H1 (cell line): Measurements from ENCODE around the gene ZNF555.

Experiments
- BRCA1 ChIP-seq: IDR thresholded peaks from 2 replicates; pipeline ENCODE4 v1.6.1; 2012; ENCODE audit warnings: low read depth, low read length, improper control_type of control experiment
- EP300 ChIP-seq, 2 experiments: IDR thresholded peaks; 1 replicate in 1 of 2; 2 replicates in 1 of 2; pipeline ENCODE4 v1.6.1; 2011 to 2012; ENCODE audit warnings: low read depth in 2 of 2, low read length in 2 of 2, mild to moderate bottlenecking in 2 of 2, borderline replicate concordance in 1 of 2, inconsistent platforms in 1 of 2, moderate library complexity in 1 of 2
- NRF1 ChIP-seq: IDR thresholded peaks from 2 replicates; pipeline ENCODE4 v1.6.1; 2011; ENCODE audit warnings: mild to moderate bottlenecking, low read depth, low read length, improper control_type of control experiment
- POLR2A ChIP-seq, 2 experiments: IDR thresholded peaks; 1 replicate in 1 of 2; 2 replicates in 1 of 2; pipeline ENCODE4 v1.6.1; 2011; ENCODE audit warnings: low read depth in 2 of 2, low read length in 2 of 2, mild to moderate bottlenecking in 2 of 2; ENCODE audit errors: control extremely low read depth in 1 of 2
- RFX5 ChIP-seq: IDR thresholded peaks from 2 replicates; pipeline ENCODE4 v1.6.1; 2011; ENCODE audit warnings: low read depth, low read length, improper control_type of control experiment, borderline replicate concordance
- SUZ12 ChIP-seq: fragments of 200-600 bp; sonication (generic); IDR thresholded peaks from 2 replicates; pipeline ENCODE4 v1.6.1; 2012; ENCODE audit warnings: mild to moderate bottlenecking, inconsistent platforms, low read length, moderate library complexity, mixed read lengths

DNA sequence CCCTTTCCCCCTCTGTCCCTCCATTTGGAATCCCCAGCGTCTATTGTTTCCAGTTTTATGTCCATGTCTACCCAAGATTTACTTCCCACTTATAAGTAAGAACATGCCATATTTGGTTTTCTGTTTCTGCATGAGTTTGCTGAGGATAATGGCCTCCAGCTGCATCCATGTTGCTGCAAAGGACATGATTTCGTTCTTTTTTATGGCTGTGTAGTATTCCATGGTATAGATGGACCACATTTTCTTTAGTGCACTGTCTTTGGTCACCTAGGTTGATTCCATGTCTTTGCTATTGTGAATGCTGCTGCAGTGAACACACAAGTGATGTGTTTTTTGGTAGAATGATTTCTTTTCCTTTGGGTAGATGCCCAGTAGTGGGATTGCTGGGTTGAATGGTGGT lies 3.8 kb downstream of the ZNF555 start:
- no peak for TF ChIP-seq POLR2A (IDR thresholded peaks at IDR 0.05; ENCODE audit: control extremely low read depth in 1 of 2, low read depth in 2 of 2, low read length in 2 of 2)
- no peak for TF ChIP-seq EP300 (IDR thresholded peaks at IDR 0.05; ENCODE audit: borderline replicate concordance in 1 of 2, low read depth in 2 of 2, low read length in 2 of 2)
- TF ChIP-seq NRF1: no peak
- TF ChIP-seq BRCA1: no peak
- TF ChIP-seq RFX5: no peak
- TF ChIP-seq SUZ12: no peak
